ENCODE measurements around the gene NEMP1. TPM values are rescaled to one million over a fixed set of nuclear protein-coding genes. Genes with fewer than 3 reads are reported as not detected.

NEMP1 gene
- total RNA-seq, 1 donor, result 6.5 TPM

DNA sequence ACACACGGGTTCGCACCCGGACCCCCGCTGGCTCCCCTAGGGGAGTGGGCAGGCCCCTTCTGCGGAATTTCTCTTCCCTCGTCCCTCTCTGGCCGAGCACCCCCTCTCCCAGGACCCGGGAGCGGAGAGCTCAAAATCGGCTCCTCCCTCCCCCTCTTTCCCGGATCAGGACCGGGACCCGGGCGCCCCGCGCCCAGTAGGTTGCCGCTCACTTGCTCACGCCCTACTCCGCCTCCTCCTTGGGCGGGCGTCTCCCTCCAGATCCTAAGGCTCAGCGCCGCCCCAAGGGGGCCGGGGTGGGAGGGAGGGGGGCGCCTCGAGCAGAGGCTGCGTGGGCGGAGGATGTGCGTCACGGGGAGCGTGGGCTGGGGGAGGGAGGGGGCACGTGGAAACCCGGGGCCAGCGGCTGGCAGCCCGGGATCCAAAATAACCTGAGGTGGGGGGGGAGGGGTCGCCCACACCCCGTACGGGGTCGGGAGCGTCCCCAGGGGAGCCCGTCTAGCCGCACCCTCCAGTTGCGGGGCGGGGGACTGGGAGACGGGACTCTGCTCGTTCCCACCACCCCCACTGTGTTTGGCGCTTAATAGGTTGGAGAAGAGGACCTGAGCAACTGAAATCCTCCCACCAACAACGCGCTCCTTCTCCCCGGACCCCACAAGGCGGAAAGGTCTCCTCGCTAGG lies 8.6 kb upstream of the NEMP1 start:
- Histone ChIP-seq H3K4me3 (ENCODE audit: insufficient read depth, low read length) (peak overlapping the region; percentile 86), H3K36me3 (ENCODE audit: insufficient read depth, low read length) (peaks cover 18% of the 10 kb centered on the region), H3K27me3 (ENCODE audit: insufficient read depth, low read length) (no peaks in the 10 kb centered on the region), H3K9me3 (ENCODE audit: low read depth, low read length) (no peaks in the 10 kb centered on the region), H4K20me1 (ENCODE audit: insufficient read depth, low read length) (peaks cover 26% of the 10 kb centered on the region), H3K79me2 (ENCODE audit: insufficient read depth, low read length) (peaks cover 27% of the 10 kb centered on the region), H3K4me1 (ENCODE audit: insufficient read depth, low read length) (peaks cover 37% of the 10 kb centered on the region), H3K27ac (ENCODE audit: low read depth, low read length) (peak overlapping the region; percentile 99), H3K4me2 (ENCODE audit: insufficient read depth, low read length) (peak overlapping the region; percentile 98), H2AFZ (ENCODE audit: low read length) (peak overlapping the region; percentile 70)
- no peak for TF ChIP-seq CTCF (IDR thresholded peaks at IDR 0.05; ENCODE audit: extremely low read depth, low read depth, low read length)
- DNase-seq (ENCODE audit: insufficient read length, low spot score, missing footprints), result peak; percentile 96

GRCh38 chr12:57086493-57087009 lies 8.0 kb upstream of the NEMP1 start:
- Histone ChIP-seq H3K4me2 (ENCODE audit: insufficient read depth, low read length) (peak overlapping the region; percentile 98), H3K79me2 (ENCODE audit: insufficient read depth, low read length) (peaks cover 21% of the 10 kb centered on the region), H3K36me3 (ENCODE audit: insufficient read depth, low read length) (peaks cover 12% of the 10 kb centered on the region), H3K9me3 (ENCODE audit: low read depth, low read length) (no peaks in the 10 kb centered on the region), H3K4me3 (ENCODE audit: insufficient read depth, low read length) (peak overlapping the region; percentile 86), H3K4me1 (ENCODE audit: insufficient read depth, low read length) (peaks cover 31% of the 10 kb centered on the region), H3K27ac (ENCODE audit: low read depth, low read length) (peak overlapping the region; percentile 98), H3K27me3 (ENCODE audit: insufficient read depth, low read length) (no peaks in the 10 kb centered on the region), H4K20me1 (ENCODE audit: insufficient read depth, low read length) (peaks cover 20% of the 10 kb centered on the region), H2AFZ (ENCODE audit: low read length) (peak overlapping the region; percentile 70)
- peak; percentile 34 for TF ChIP-seq CTCF (IDR thresholded peaks at IDR 0.05; ENCODE audit: extremely low read depth, low read depth, low read length)
- peak; percentile 85 for DNase-seq (ENCODE audit: insufficient read length, low spot score, missing footprints)

DNA sequence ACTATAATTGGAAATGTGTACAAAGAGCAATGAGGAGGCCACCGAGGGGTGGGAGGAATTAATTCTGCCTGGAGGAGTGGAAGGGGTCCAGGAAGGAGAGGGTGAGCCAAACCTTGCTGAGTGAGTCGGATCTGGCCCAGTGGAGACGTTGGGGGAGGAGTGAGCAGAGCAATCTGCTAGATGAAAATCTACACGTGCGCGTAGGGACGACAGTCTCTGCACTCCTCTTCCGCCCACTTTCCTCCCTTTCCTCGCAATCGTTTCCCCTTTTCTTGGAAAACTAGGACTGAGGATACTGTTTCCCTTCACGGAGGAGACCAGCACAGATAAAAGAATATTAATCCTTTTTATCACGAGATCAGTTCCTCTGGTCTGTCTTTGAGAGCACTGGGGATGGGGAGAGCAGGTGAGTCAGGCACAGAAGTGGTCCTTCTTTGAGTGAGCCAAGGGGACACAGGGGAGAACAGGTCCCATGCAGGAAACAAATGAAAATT lies 7.5 kb upstream of the NEMP1 start:
- Histone ChIP-seq H3K79me2 (ENCODE audit: insufficient read depth, low read length) (peaks cover 16% of the 10 kb centered on the region), H3K27me3 (ENCODE audit: insufficient read depth, low read length) (no peaks in the 10 kb centered on the region), H3K9me3 (ENCODE audit: low read depth, low read length) (no peaks in the 10 kb centered on the region), H3K27ac (ENCODE audit: low read depth, low read length) (peak overlapping the region; percentile 98), H4K20me1 (ENCODE audit: insufficient read depth, low read length) (peaks cover 15% of the 10 kb centered on the region), H3K4me3 (ENCODE audit: insufficient read depth, low read length) (peak overlapping the region; percentile 86), H3K4me2 (ENCODE audit: insufficient read depth, low read length) (peak overlapping the region; percentile 98), H3K36me3 (ENCODE audit: insufficient read depth, low read length) (peaks cover 8% of the 10 kb centered on the region), H3K4me1 (ENCODE audit: insufficient read depth, low read length) (peaks cover 27% of the 10 kb centered on the region), H2AFZ (ENCODE audit: low read length) (peak overlapping the region; percentile 71)
- DNase-seq (ENCODE audit: insufficient read length, low spot score, missing footprints), result peak; percentile 83
- TF ChIP-seq CTCF (IDR thresholded peaks at IDR 0.05; ENCODE audit: extremely low read depth, low read depth, low read length), result no peak

- TF ChIP-seq CTCF (IDR thresholded peaks at IDR 0.05; ENCODE audit: extremely low read depth, low read depth, low read length), result no peak
Observed at GRCh38 chr12:57080855-57081254, 2.3 kb upstream of the NEMP1 start.

More at GRCh38 chr12:57080855-57081254, 2.3 kb upstream of the NEMP1 start:
- H3K9me3 ChIP-seq (ENCODE audit: low read depth, low read length), result no peaks in the 10 kb centered on the region
- no peak overlapping the region for H3K27ac ChIP-seq (ENCODE audit: low read depth, low read length)
- H3K27me3 ChIP-seq (ENCODE audit: insufficient read depth, low read length), result no peaks in the 10 kb centered on the region
- no peak overlapping the region for H3K4me3 ChIP-seq (ENCODE audit: insufficient read depth, low read length)
- H3K79me2 ChIP-seq (ENCODE audit: insufficient read depth, low read length), result peaks cover 23% of the 10 kb centered on the region
- no peak overlapping the region for H3K4me2 ChIP-seq (ENCODE audit: insufficient read depth, low read length)
- no peak overlapping the region for H2AFZ ChIP-seq (ENCODE audit: low read length)
- no peak for DNase-seq (ENCODE audit: insufficient read length, low spot score, missing footprints)
- peaks cover 21% of the 10 kb centered on the region for H3K4me1 ChIP-seq (ENCODE audit: insufficient read depth, low read length)
- peaks cover 3% of the 10 kb centered on the region for H3K36me3 ChIP-seq (ENCODE audit: insufficient read depth, low read length)
- H4K20me1 ChIP-seq (ENCODE audit: insufficient read depth, low read length), result no peaks in the 10 kb centered on the region
